LNCAP (cell line): ENCODE measurements around the gene LPO.

Experiments used
- TF ChIP-seq, protein P1 (sequence below): fragments of 450-650 bp; IDR thresholded peaks from 2 replicates; pipeline ENCODE4 v1.5.1; 2017; ENCODE audit warnings: mild to moderate bottlenecking

LPO gene

DNA sequence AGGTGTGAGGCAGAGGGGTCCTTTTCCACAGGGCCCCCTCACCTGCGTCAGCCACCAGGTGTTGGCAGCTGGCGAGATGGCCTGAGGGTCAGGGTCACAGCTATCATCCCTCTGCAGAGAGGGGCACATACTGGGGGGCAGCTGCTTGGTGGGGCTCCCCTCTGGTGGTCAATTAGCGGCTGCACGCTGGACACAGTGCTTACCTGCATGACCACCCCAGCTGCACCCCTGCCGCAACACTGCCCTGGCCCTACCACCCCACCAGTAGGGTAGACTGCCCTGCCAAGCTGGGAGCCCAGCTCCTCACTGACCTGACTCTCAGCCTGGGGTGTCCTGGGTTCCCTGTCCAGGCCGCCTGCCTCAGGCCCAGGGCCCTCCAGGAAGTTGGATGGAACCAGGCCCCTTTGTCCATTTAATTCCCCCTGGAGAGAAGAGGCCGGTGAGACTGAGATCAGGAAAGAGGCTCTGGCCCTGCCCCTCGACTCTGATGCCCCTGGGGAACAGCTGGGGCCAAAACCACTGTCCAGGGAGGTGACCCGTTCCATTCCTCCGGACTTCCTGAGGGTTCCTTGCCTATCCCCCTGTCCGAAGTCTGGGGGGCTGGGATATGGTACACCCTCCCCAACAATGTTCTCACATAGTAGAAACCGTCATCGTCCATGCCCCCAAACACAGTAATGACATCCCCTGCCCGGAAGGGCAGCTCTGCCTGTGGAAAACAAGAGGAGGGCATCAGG is 66.5 kb downstream of the LPO start:
- TF ChIP-seq, protein P1, sequence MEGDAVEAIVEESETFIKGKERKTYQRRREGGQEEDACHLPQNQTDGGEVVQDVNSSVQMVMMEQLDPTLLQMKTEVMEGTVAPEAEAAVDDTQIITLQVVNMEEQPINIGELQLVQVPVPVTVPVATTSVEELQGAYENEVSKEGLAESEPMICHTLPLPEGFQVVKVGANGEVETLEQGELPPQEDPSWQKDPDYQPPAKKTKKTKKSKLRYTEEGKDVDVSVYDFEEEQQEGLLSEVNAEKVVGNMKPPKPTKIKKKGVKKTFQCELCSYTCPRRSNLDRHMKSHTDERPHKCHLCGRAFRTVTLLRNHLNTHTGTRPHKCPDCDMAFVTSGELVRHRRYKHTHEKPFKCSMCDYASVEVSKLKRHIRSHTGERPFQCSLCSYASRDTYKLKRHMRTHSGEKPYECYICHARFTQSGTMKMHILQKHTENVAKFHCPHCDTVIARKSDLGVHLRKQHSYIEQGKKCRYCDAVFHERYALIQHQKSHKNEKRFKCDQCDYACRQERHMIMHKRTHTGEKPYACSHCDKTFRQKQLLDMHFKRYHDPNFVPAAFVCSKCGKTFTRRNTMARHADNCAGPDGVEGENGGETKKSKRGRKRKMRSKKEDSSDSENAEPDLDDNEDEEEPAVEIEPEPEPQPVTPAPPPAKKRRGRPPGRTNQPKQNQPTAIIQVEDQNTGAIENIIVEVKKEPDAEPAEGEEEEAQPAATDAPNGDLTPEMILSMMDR: no peak

DNA sequence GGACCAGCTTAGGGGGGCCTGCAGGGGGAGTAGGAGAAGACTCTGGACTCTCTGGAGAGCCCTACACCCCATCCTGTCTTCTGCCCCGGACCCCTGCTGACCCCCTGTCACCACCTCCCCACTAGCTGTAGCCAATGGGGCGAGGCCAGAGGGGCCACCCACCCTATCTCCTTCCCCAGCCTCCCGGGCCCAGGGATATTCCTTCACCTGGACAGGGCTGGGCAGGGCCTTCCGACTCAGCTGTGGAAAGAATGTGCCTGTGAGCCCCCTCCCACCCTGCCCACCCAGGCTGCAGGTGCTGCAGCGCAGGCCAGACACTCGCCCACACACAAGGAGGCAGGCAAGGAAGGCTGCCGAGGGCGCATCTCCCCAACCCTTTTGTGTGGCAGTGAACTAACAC is 67.2 kb downstream of the LPO start:
- TF ChIP-seq, protein P1: no peak

DNA sequence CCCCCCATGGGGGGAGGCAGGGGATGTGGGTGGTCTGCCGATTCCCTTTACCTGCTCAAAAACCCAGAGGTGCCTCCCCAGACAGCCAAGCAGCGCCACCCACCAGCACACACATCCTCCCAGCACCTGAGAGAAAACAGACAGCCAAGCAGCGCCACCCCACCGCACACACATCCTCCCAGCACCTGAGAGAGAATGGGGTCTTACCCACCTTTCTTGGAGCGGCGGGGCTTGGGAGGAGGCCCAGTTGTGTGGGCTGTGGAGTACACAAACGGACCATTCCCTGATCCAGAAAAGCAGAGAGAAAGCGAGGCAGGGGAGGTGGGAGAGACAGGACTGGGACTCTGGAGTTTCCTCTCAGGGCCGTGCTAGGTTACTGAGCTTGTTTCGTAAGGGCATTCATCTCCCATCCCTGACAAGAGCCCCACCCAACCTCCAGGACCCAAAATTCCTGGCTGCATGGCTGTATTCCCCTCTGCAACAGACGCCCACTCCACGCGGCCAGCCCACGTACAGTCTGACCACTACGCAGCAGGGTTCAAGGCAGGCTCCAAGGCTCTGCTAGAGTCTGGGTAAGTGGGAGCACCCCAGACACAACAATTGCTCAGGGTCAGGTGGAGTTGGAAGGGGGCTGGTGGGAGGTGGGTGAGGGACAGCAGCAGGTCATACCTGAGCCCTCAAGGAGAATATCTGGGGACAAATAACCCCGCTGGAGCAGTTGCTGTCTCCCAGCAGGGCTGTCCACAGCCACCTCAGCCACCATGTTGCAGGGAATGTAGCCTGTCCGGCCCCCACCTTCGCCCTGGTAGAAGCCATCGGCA is 68.0 kb downstream of the LPO start:
- TF ChIP-seq, protein P1: no peak

DNA sequence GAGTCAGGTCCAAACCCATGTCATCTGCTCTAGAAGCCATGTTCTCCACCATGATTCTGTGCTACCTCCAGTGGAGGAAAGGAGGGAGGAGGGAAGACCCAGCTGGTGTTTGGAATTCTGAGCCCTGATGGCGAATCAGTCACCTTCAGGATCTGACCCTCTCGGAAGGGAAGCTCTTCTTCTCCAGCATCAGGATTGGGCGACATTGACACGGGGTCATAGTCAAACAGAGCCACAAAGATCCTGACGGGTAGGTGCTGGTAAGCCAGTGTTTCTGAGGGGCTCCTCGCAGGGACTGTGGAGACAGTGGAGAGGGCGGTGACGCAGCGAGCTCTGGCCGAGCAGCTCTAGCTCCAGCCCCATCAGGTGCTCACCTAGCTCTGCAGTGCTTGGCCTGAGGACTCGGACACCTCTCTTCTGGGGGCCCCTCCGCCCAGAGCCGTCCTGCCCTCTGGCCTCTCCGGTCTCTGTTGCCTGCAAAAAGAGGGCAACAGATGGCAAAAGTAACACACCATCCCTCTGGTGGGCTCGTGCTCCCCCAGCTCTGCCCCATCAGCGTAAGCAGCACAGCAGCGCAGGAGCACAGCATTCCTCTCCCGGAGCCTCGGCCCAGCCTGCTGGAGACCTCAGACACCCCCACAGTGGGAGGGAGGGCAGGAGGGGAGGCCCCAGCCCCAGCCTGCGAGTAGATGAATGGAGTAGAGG is 69.2 kb downstream of the LPO start:
- TF ChIP-seq, protein P1: no peak

DNA sequence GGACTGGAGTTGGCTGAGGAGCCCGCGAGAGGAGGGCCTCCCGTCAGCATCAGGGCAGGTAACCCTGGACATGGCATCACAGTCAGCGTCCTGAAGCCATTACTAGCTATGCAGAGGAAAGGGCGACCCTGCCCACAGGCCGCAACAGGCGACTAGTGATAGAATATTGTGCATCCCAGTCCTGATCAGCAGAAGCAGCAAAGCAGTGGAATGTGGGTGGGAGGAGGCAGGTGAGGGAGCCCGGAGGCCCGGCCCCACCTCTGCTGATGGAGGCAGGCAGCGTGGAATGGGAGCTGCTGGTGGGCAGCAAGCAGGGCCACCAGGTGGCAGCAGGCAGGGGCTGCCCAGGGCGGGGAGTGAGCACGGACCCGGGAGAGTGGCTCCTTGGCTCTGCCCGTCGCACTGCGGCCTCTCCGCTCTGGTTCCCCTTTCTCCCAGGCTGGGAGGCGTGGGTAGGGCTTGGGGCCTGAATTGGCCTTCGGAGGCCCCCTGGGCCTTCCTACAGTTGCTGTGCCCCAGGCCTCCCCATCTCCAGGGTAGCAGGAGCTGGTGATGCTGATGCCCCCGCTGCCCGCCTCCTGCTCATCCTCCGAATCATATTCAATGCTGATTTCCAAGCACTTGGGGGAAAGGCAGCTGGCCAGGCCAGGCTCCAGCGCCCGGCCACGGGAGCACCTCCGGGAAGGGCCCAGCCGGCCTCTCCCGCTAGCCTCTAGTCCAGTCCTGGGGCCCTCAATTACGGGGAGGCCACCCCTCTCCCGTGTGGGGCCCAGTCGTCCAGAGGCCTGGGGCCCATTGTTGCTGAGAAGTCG is 70.0 kb downstream of the LPO start:
- TF ChIP-seq, protein P1: no peak; the same call in 1 of the 2 replicates

DNA sequence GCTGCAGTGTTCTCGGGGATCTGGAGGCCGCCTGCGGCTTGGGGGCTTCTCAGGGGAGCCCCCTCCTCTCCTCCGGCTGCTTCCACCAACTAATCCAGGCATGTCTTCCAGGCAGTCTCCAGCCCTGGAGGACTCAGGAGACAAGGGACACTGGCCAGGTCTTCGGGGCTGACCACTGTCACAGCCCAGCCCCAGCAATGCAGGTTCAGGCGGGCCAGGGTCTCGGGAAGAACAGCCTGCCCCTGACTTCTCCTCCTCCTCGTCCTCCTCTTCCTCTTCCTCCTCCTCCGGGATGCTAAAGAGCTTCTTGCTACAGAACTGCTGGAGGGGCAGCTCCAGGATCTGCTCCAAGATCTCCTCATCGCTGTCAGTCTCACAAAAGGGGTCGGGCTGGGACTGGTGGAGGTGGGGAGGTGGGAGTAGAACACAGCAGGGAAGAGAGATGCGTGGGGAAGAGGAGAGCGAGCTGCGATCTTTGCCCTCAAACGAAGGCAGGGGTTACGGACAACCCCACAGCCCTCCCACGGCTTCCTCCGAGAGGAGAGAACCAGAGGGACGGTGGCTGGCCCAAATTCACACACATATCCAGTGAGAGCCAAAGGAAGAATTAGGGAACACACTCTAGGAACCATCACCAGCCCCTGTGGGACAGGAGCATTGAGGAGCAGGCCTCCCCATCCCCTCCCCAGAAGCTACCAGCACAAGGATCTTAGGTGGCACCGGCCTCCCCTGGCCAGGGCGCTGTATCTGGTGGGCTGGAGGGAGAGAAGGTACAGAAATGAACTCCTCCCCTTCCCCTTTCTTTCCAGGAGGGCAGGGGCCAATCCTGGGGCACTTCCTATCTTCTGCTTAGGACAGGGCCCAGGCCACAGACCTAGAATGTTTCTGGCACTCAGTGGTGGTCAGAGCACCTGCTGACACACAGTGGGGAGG is 70.9 kb downstream of the LPO start:
- TF ChIP-seq, protein P1: no peak
